Mesenteric fat pad (tissue), 1 donor: ENCODE results near the gene NTSR1. TPM values are rescaled to one million over a fixed set of nuclear protein-coding genes. Genes with fewer than 3 reads are reported as not detected.
"Not testable (repeated sequence)": the region's sequence is repeated elsewhere in the genome, so short reads cannot be mapped to it uniquely, and the experiment has no call there.

Experiments used
- DNase-seq: peaks from one replicate; pipeline ENCODE4 v3.0.0-alpha.2; 2020; ENCODE audit warnings: low spot score
- total RNA-seq: library from RNA; stranded (reverse); fragmentation: NEBNext Ultra II Directional; extraction: Animal tissue kit (Norgen Biotek cat#: 25700); gene quantifications from one replicate; pipeline ENCODE4 v1.2.1, GENCODE V29; 2021
- donor health status: DM: yes; HTN: yes; CAD: no.

Gene NTSR1
- total RNA-seq, 1 donor from 2014 or later = not detected

DNA sequence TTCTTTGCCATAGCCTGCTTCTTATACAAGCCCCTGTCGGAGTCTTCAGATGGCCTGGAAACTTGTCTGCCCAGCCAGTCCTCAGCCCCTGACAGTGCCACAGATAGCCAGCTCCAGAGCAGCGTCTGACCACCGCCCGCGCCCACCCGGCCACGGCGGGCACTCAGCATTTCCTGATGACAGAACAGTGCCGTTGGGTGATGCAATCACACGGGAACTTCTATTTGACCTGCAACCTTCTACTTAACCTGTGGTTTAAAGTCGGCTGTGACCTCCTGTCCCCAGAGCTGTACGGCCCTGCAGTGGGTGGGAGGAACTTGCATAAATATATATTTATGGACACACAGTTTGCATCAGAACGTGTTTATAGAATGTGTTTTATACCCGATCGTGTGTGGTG is 36.9 kb upstream of the NTSR1 start:
- DNase-seq = no peak

GRCh38 chr20:62674370-62674769 is 34.3 kb upstream of the NTSR1 start:
- no peak for DNase-seq

DNA sequence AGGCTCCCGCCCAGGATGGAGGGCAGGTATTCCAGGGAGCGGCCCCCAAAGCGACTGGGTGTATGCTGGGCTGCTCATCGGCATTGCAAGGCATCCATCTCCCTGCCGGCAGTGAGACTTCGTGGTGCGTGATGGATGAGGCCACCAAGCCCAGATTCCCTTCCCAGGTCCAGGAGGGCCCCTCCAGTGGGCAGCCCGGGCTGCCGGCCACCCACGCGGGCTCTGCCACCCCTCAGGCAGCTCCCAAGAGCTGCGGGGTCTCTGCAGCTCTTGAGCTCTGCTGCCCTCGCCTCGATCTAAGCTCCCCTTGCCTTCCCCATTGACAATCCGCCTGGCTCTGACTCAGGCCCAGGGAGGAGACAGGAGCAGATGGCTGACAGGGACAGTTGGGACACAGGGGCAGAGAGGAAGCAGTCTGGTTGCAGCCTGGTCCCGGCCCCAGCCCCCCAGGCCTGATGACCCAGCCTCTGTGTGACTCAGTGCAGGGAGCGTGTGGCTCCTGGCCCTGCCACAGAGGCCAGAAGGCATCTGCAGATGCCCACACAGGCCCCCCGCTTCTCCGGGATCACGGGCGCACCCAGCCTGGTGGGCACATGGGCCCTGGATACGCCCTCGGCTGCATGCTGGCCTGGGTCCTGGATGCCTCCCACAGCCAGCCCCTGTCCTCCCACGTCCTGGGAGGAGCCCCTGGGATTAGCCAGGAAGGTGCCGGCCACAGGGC is 33.3 kb upstream of the NTSR1 start:
- no peak for DNase-seq

- no peak for DNase-seq
Measured at GRCh38 chr20:62675877-62676260, 32.8 kb upstream of the NTSR1 start.

DNA sequence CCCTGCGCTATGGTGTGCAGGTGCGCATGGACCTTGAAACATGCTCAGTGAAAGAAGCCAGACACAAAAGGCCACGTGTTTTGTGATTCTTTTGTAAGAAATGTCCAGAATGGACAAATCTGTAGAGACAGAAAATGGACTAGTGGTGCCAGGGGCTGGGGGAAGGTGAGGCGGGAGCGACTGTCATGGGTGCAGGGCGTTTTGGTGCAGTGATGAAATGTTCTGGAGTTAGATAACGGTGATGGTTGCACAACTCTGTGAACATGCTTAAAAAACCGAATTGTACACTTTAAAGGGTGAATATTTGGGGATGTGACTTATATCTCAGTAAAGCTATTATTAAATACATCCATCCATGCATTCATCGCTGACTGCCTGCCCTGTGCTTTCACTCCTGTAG is 31.7 kb upstream of the NTSR1 start:
- no peak for DNase-seq

GRCh38 chr20:62677678-62678077 is 31.0 kb upstream of the NTSR1 start:
- no peak for DNase-seq

DNA sequence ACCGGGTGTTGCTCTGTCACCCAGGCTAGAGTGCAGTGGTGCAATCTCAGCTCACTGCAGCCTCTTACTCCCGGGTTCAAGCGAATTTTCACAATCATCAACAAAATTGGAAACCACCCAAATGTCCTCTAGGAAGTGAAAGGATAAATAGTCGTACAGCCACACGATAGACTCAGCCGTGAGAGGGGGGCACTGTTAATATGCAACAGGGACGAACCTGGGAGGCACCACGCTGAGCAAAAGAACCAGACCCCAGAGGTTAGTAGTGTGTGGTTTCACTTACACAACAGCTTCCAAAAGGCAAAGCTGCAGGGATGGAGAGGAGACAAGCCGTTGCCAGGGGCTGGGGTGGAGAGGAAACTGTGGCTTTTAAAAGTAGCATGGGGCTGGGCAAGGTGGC is 30.1 kb upstream of the NTSR1 start:
- DNase-seq = no peak

GRCh38 chr20:62679978-62680589 is 28.6 kb upstream of the NTSR1 start:
- DNase-seq = no peak

DNA sequence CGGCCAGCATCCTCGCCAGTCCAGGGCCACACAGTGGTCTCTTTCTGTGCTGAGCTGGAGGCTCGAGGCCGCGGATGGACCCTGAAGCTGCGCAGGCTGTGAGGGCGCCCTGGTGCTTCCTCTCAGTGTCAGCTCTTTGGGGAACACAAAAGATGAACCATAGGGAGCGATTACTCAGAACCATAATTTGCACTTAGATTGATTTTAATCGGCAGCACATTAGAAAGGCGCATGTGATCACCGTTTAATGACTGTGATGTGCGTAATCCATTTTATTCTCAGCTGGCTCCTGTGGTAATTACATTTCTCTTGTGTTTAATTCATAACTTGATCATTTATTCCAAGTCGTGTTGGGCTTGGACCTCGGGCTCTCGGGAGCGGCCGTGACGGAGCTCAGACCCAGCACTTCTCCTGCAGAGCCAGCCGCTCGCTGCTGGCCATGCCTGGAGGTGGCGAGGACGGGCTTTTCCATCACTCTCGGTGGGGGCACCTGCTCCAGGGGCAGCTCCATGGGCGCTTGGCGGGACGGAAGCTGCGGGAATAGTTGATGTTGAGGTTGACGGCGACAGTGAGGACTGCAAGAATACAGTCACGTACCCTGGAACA is 25.6 kb upstream of the NTSR1 start:
- DNase-seq = no peak

- not testable (repeated sequence) for DNase-seq
Measured at GRCh38 chr20:62683660-62684322, 24.8 kb upstream of the NTSR1 start.

GRCh38 chr20:62684981-62685380 is 23.7 kb upstream of the NTSR1 start:
- DNase-seq = no peak

DNA sequence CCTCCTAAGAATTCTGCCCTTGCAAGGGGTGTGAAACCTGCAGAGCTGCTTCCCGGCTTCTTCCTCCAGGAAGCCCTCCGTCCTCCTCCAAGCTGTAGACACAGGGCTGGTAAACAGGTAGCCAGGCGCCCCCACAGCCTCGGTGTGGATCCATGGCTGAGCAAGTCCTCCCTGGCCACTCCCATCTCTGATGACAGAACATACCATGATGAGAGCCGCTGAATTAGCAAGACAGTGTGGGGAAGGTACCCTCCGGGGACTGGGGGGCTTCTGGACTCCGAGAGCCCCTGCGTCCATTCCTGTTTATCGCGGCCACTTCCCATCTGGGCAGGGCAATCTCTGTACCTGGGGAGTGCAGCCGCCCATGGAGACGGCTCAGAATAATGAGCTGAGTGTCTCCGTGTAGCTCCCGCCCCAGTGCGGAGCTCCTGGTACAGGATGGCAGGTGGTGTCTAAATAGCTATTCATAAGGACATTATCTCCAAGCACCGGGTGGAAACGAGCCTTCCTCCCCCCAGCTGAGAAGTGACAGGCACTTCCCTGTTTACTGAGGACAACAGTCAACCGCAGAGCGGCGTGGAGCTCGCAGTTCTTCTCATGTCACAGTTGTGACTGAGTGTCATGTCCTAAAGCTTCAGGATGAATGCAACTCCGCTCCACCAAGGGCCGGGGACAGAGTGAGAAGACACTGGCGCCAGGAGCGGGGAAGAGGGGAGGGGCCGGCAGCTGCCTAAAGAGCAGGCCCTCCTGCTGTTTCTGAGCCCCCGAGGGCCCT is 22.7 kb upstream of the NTSR1 start:
- DNase-seq = no peak

- no peak for DNase-seq
Measured at GRCh38 chr20:62686869-62687830, 21.5 kb upstream of the NTSR1 start.

GRCh38 chr20:62688083-62688482 is 20.6 kb upstream of the NTSR1 start:
- DNase-seq = no peak

- no peak for DNase-seq
Measured at GRCh38 chr20:62688855-62689460, 19.7 kb upstream of the NTSR1 start.

- no peak for DNase-seq
Measured at GRCh38 chr20:62689861-62690260, 18.8 kb upstream of the NTSR1 start.

GRCh38 chr20:62690261-62690820 is 18.3 kb upstream of the NTSR1 start:
- no peak for DNase-seq

GRCh38 chr20:62691487-62691886 is 17.1 kb upstream of the NTSR1 start:
- DNase-seq = no peak

DNA sequence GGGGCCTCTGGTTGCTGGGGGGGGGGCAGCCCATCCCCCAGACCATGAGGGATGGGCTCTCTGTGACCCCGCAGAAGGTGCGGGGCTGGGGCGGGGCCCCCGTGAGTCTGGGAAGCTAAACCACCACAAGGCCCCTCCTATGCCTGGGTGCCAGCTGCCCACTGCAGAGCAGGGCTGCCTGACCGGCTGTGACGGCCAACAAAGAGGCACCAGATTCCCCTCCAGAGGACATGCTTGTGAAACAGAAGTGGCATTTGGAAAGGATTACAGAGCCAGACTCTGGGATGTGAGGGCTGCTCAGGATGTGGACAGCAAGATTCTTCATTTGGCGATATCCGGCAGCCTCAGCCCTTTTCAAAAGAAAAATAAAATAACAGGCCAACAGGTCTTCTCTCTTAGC is 16.5 kb upstream of the NTSR1 start:
- DNase-seq = no peak
